Neural cell (in vitro differentiated cells): Measurements from ENCODE around the gene ZNRF1. TPM values are rescaled to one million over a fixed set of nuclear protein-coding genes. Genes with fewer than 3 reads are reported as not detected.

Experiments used
- H2AFZ ChIP-seq: fragments of 200-600, 300-800 bp; sonication (generic), shearing (Covaris generic); 2 replicates; pipeline ENCODE4 v1.6.0; 2014; ENCODE audit warnings: low read depth, mild to moderate bottlenecking, antibody characterized with exemption, low read length, moderate library complexity
- H3F3A ChIP-seq: fragments of 200-600 bp; shearing (Covaris generic); 2 replicates; pipeline ENCODE4 v1.6.1; 2016; ENCODE audit warnings: mild to moderate bottlenecking, moderate library complexity, mixed read lengths, antibody characterized with exemption, low read length; ENCODE audit not compliant: insufficient read depth, poor library complexity, severe bottlenecking
- H3K27ac ChIP-seq: fragments of 200-600, 300-800 bp; sonication (generic), shearing (Covaris generic); 2 replicates; pipeline ENCODE4 v1.5.1; 2014; ENCODE audit warnings: mild to moderate bottlenecking, low read length, moderate library complexity
- H3K27me3 ChIP-seq: fragments of 300-800, 200-600 bp; sonication (generic), shearing (Covaris generic); 2 replicates; pipeline ENCODE4 v1.6.0; 2014; ENCODE audit warnings: mild to moderate bottlenecking, low read depth, low read length, moderate library complexity; ENCODE audit not compliant: insufficient read depth
- H3K36me3 ChIP-seq: fragments of 300-800, 200-600 bp; sonication (generic), shearing (Covaris generic); 2 replicates; pipeline ENCODE4 v1.5.1; 2014; ENCODE audit warnings: mild to moderate bottlenecking, antibody characterized with exemption, low read length, moderate library complexity; ENCODE audit not compliant: insufficient read depth
- H3K4me2 ChIP-seq: fragments of 300-800, 200-600 bp; sonication (generic), shearing (Covaris generic); 2 replicates; pipeline ENCODE4 v1.6.0; 2014; ENCODE audit warnings: mild to moderate bottlenecking, low read length
- H3K4me3 ChIP-seq: fragments of 300-800, 200-600 bp; sonication (generic), shearing (Covaris generic); 2 replicates; pipeline ENCODE4 v1.5.1; 2014; ENCODE audit warnings: mild to moderate bottlenecking, low read length, moderate library complexity
- H3K79me2 ChIP-seq: fragments of 200-600 bp; shearing (Covaris generic); replicated peaks from 2 replicates; pipeline ENCODE4 v1.6.0; 2014; ENCODE audit warnings: mild to moderate bottlenecking, low read length, moderate library complexity; ENCODE audit not compliant: insufficient read depth
- H3K9ac ChIP-seq: fragments of 300-800, 200-600 bp; sonication (generic), shearing (Covaris generic); 2 replicates; pipeline ENCODE4 v1.6.1; 2016; ENCODE audit warnings: mild to moderate bottlenecking, low read length, mixed read lengths
- H3K9me2 ChIP-seq: fragments of 200-600 bp; shearing (Covaris generic); 2 replicates; pipeline ENCODE4 v1.6.1; 2016; ENCODE audit warnings: mild to moderate bottlenecking, low read length, mixed read lengths; ENCODE audit not compliant: insufficient read depth
- H3K9me3 ChIP-seq: fragments of 200-600, 300-800 bp; sonication (generic), shearing (Covaris generic); 2 replicates; pipeline ENCODE4 v1.6.1; 2016; ENCODE audit warnings: mild to moderate bottlenecking, mixed run types, low read length, moderate library complexity, mixed read lengths
- H4K20me1 ChIP-seq: fragments of 200-600 bp; shearing (Covaris generic); 2 replicates; pipeline ENCODE4 v1.6.1; 2016; ENCODE audit warnings: mild to moderate bottlenecking, mixed run types; ENCODE audit not compliant: insufficient read depth
- CTCF ChIP-seq: fragments of 450-650 bp; IDR thresholded peaks from 2 replicates; pipeline ENCODE4 v1.5.1; 2014; ENCODE audit warnings: antibody characterized with exemption, mild to moderate bottlenecking, moderate library complexity; ENCODE audit not compliant: poor library complexity, severe bottlenecking
- EP300 ChIP-seq: fragments of 450-650 bp; conservative IDR thresholded peaks from 2 replicates; pipeline ENCODE4 v1.6.1; 2014; ENCODE audit warnings: antibody characterized with exemption, mild to moderate bottlenecking, moderate library complexity; ENCODE audit not compliant: poor library complexity, severe bottlenecking
- EZH2 ChIP-seq: fragments of 200-600, 300-800 bp; shearing (Covaris generic), sonication (generic); IDR thresholded peaks from 2 replicates; pipeline ENCODE4 v1.6.1; 2014; ENCODE audit warnings: antibody characterized with exemption, low read length, borderline replicate concordance, mild to moderate bottlenecking; ENCODE audit not compliant: insufficient read depth, poor library complexity, severe bottlenecking
- MXI1 ChIP-seq: fragments of 450-650 bp; conservative IDR thresholded peaks from 2 replicates; pipeline ENCODE4 v1.6.1; 2014; ENCODE audit warnings: antibody characterized with exemption, mild to moderate bottlenecking; ENCODE audit not compliant: poor library complexity, severe bottlenecking
- POLR2AphosphoS5 ChIP-seq: IDR thresholded peaks from 2 replicates; pipeline ENCODE4 v1.6.1; 2012
- RAD21 ChIP-seq: fragments of 450-650 bp; conservative IDR thresholded peaks from 2 replicates; pipeline ENCODE4 v1.6.1; 2014; ENCODE audit warnings: antibody characterized with exemption, mild to moderate bottlenecking, moderate library complexity
- SMC3 ChIP-seq: fragments of 450-650 bp; conservative IDR thresholded peaks from 2 replicates; pipeline ENCODE4 v1.6.1; 2014; ENCODE audit warnings: antibody characterized with exemption, mild to moderate bottlenecking, moderate library complexity; ENCODE audit not compliant: poor library complexity
- TAF1 ChIP-seq: IDR thresholded peaks from 2 replicates; pipeline ENCODE4 v1.6.1; 2012; ENCODE audit warnings: low read depth
- polyA plus RNA-seq: library from polyadenylated mRNA; depleted of rRNA; stranded (reverse); fragments of >200 nt; gene quantifications from 2 replicates; pipeline ENCODE4 v1.2.3, GENCODE V29; 2014

ZNRF1 gene
- polyA plus RNA-seq, 1 donor from 2014 or later, result 31.6 TPM

- no peak for TF ChIP-seq MXI1
- no peak for TF ChIP-seq EZH2
- H3K4me3 ChIP-seq, result no peak overlapping the region
- peaks cover 61% of the 10 kb centered on the region for H3K79me2 ChIP-seq
- no peak overlapping the region for H3K4me2 ChIP-seq
- no peak overlapping the region for H2AFZ ChIP-seq
- H3K36me3 ChIP-seq, result no peaks in the 10 kb centered on the region
- H3F3A ChIP-seq, result no peaks in the 10 kb centered on the region
- no peaks in the 10 kb centered on the region for H3K9me3 ChIP-seq
- no peaks in the 10 kb centered on the region for H3K9me2 ChIP-seq
- H3K27ac ChIP-seq, result no peak overlapping the region
- H3K9ac ChIP-seq, result no peak overlapping the region
- H3K27me3 ChIP-seq, result no peaks in the 10 kb centered on the region
- H4K20me1 ChIP-seq, result no peaks in the 10 kb centered on the region
These were observed 87.5 kb downstream of the ZNRF1 start for GRCh38 chr16:75086281-75086680.

GRCh38 chr16:75086688-75087374 lies 88.0 kb downstream of the ZNRF1 start:
- no peaks in the 10 kb centered on the region for H3F3A ChIP-seq
- no peaks in the 10 kb centered on the region for H3K9me2 ChIP-seq
- H3K9ac ChIP-seq, result no peak overlapping the region
- TF ChIP-seq MXI1 (no peak), EZH2 (no peak), CTCF (no peak), TAF1 (no peak), SMC3 (no peak), RAD21 (no peak)
- no peak overlapping the region for H3K4me2 ChIP-seq
- H3K27me3 ChIP-seq, result no peaks in the 10 kb centered on the region
- no peak overlapping the region for H2AFZ ChIP-seq
- no peaks in the 10 kb centered on the region for H3K36me3 ChIP-seq
- no peaks in the 10 kb centered on the region for H3K9me3 ChIP-seq
- H3K79me2 ChIP-seq, result peaks cover 55% of the 10 kb centered on the region
- H3K4me3 ChIP-seq, result no peak overlapping the region
- no peak overlapping the region for H3K27ac ChIP-seq
- no peaks in the 10 kb centered on the region for H4K20me1 ChIP-seq

- H3K9ac ChIP-seq, result no peak overlapping the region
- H3K36me3 ChIP-seq, result no peaks in the 10 kb centered on the region
- no peak overlapping the region for H3K4me3 ChIP-seq
- no peaks in the 10 kb centered on the region for H4K20me1 ChIP-seq
- H3F3A ChIP-seq, result no peaks in the 10 kb centered on the region
- no peak overlapping the region for H3K27ac ChIP-seq
- H3K9me3 ChIP-seq, result no peaks in the 10 kb centered on the region
- no peaks in the 10 kb centered on the region for H3K9me2 ChIP-seq
- TF ChIP-seq POLR2AphosphoS5, result no peak
- no peak for TF ChIP-seq EZH2
- TF ChIP-seq EP300, result no peak
- TF ChIP-seq SMC3, result no peak
- TF ChIP-seq TAF1, result no peak
- no peak for TF ChIP-seq CTCF
- H3K27me3 ChIP-seq, result no peaks in the 10 kb centered on the region
- no peak overlapping the region for H2AFZ ChIP-seq
- H3K79me2 ChIP-seq, result peaks cover 49% of the 10 kb centered on the region
- no peak overlapping the region for H3K4me2 ChIP-seq
These were observed 88.7 kb downstream of the ZNRF1 start for GRCh38 chr16:75087375-75087979.
